Keratinocyte (primary cell): ENCODE data around the gene WBP4. TPM values are rescaled to one million over a fixed set of nuclear protein-coding genes. Genes with fewer than 3 reads are reported as not detected.

Experiments
- DNase-seq: peaks from one replicate; pipeline ENCODE4 v3.0.0-alpha.2; 2011; ENCODE audit warnings: low read depth, missing footprints, low spot score
- FAIRE-seq: peaks from 2 replicates; lab custom pipeline; 2011; peaks lifted over from hg19 to GRCh38; lab: Jason Lieb, UNC
- H2AFZ ChIP-seq: 2 replicates; pipeline ENCODE4 v1.6.0; 2012; ENCODE audit warnings: low read length, control low read depth, inconsistent platforms; ENCODE audit not compliant: control insufficient read depth
- H3K27ac ChIP-seq: 2 replicates; pipeline ENCODE4 v1.5.1; 2011; ENCODE audit warnings: low read length; ENCODE audit not compliant: control insufficient read depth, insufficient read depth
- H3K27me3 ChIP-seq: 3 replicates; pipeline ENCODE4 v1.6.0; 2011; ENCODE audit warnings: low read length; ENCODE audit not compliant: control insufficient read depth, insufficient read depth; ENCODE audit errors: extremely low read depth
- H3K36me3 ChIP-seq, 2 experiments: 2 replicates in 1 of 2; 3 replicates in 1 of 2; pipeline ENCODE4 v1.5.1; 2011; ENCODE audit warnings: low read length in 2 of 2, mild to moderate bottlenecking in 1 of 2; ENCODE audit not compliant: control insufficient read depth in 2 of 2, insufficient read depth in 2 of 2; ENCODE audit errors: extremely low read depth in 1 of 2
- H3K4me1 ChIP-seq: 3 replicates; pipeline ENCODE4 v1.5.1; 2011; ENCODE audit warnings: low read length; ENCODE audit not compliant: control insufficient read depth, insufficient read depth; ENCODE audit errors: extremely low read depth
- H3K4me2 ChIP-seq: 3 replicates; pipeline ENCODE4 v1.6.0; 2011; ENCODE audit warnings: low read depth, low read length; ENCODE audit not compliant: control insufficient read depth, insufficient read depth; ENCODE audit errors: extremely low read depth
- H3K4me3 ChIP-seq, 3 experiments: fragments of 200-600 bp in 1 of 3; sonication (generic) in 1 of 3; 2 replicates in 2 of 3; 3 replicates in 1 of 3; pipeline ENCODE4 v1.5.1; 2011 to 2016; ENCODE audit warnings: low read length in 3 of 3, mild to moderate bottlenecking in 3 of 3, control low read depth in 2 of 3, inconsistent platforms in 1 of 3, low read depth in 1 of 3, mixed read lengths in 1 of 3, mixed run types in 1 of 3, moderate library complexity in 1 of 3; ENCODE audit not compliant: control insufficient read depth in 2 of 3, insufficient read depth in 2 of 3; ENCODE audit errors: extremely low read depth in 1 of 3
- H3K79me2 ChIP-seq: 2 replicates; pipeline ENCODE4 v1.6.0; 2012; ENCODE audit warnings: low read length; ENCODE audit not compliant: control insufficient read depth, insufficient read depth
- H3K9ac ChIP-seq: 3 replicates; pipeline ENCODE4 v1.6.0; 2011; ENCODE audit warnings: low read length; ENCODE audit not compliant: control insufficient read depth, insufficient read depth; ENCODE audit errors: extremely low read depth
- H3K9me1 ChIP-seq: 3 replicates; pipeline ENCODE4 v1.6.0; 2011; ENCODE audit warnings: low read length; ENCODE audit not compliant: control insufficient read depth, insufficient read depth; ENCODE audit errors: extremely low read depth
- H3K9me3 ChIP-seq: 2 replicates; pipeline ENCODE4 v1.5.1; 2012; ENCODE audit warnings: low read depth, low read length; ENCODE audit not compliant: control insufficient read depth
- H4K20me1 ChIP-seq: 3 replicates; pipeline ENCODE4 v1.6.0; 2011; ENCODE audit warnings: low read length; ENCODE audit not compliant: control insufficient read depth, insufficient read depth; ENCODE audit errors: extremely low read depth
- CTCF ChIP-seq, 3 experiments: IDR thresholded peaks in 1 of 3; conservative IDR thresholded peaks in 1 of 3; optimal IDR thresholded peaks in 1 of 3; 2 replicates in 2 of 3; 3 replicates in 1 of 3; pipeline versions ENCODE3 to v1.5.1; 2011; ENCODE audit warnings: low read length in 3 of 3, mild to moderate bottlenecking in 3 of 3, moderate library complexity in 2 of 3, control low read depth in 1 of 3, inconsistent platforms in 1 of 3; ENCODE audit not compliant: insufficient read depth in 2 of 3; ENCODE audit errors: extremely low read depth in 1 of 3
- EZH2 ChIP-seq: IDR thresholded peaks from one replicate; pipeline ENCODE4 v1.6.1; 2012; ENCODE audit warnings: inconsistent platforms, mild to moderate bottlenecking, low read length, moderate library complexity
- dilution Hi-C: fragments of 300-500 bp; cut with MboI; formaldehyde crosslinking; loops from one replicate; pipeline ENCODE4 v1.7.0; 2020; ENCODE audit warnings: low sequenced_read_pairs; ENCODE audit not compliant: extremely low pct_ligation_motif_present
- polyA plus RNA-seq, 5 experiments: library from polyadenylated mRNA; depleted of rRNA in 3 of 5; stranded (reverse) in 3 of 5; stranded (forward) in 1 of 5; unstranded in 1 of 5; fragments of >200 nt; gene quantifications; 1 replicate in 1 of 5; 2 replicates in 3 of 5; 3 replicates in 1 of 5; pipeline versions ENCODE4 v1.2.1 to v1.2.3, GENCODE V29; 2011 to 2012; ENCODE audit warnings: missing spikeins in 2 of 5, low read depth in 1 of 5, low replicate concordance in 1 of 5

The WBP4 gene
- polyA plus RNA-seq, 1 donor (not counting 4 experiments of a cell fraction or from before 2014, with no cell fraction given): 13.5 TPM

DNA sequence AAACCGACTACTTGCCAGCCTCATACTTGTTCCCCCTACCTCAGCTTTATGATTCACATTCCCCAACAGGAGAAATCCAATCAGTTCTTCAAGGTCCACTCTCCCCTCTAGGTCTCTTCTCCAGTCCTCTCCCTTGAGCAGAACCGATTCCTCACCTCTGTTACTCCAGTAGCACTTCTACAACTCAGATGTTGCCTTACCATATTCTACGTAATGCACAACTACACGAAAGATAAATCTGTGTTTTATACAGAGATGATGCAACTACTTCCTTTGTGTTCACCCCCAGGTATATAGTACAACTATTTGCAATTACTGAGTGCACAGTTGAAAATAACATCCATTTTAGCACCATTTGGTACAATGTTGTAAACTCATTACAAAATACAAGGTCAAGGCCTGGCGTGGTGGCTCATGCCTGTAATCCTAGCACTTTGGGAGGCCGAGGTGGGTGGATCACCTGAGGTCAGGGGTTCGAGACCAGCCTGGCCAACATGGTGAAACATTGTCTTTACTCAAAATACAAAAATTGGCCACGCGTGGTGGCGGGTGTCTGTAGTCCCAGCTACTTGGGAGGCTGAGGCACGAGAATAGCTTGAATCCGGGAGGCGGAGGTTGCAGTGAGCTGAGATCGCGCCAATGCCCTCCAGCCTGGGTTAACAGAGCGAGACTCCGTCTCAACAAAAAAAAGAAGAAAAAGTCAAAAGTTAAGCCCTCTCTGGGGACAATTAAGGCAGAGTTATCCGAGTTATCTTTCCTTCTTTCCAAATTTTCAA is 2.8 kb upstream of the WBP4 start:
- H3K9ac ChIP-seq: peak overlapping the region; percentile 99
- no peak for DNase-seq
- no peaks in the 10 kb centered on the region for H3K27me3 ChIP-seq
- peak overlapping the region; percentile 22 for H2AFZ ChIP-seq
- no peaks in the 10 kb centered on the region for H3K36me3 ChIP-seq
- H4K20me1 ChIP-seq: no peaks in the 10 kb centered on the region
- dilution Hi-C loops: no loop called here
- peaks cover 23% of the 10 kb centered on the region for H3K4me1 ChIP-seq
- H3K79me2 ChIP-seq: peaks cover 78% of the 10 kb centered on the region
- no peak for FAIRE-seq
- peak overlapping the region; percentile 89 to 91 (median 90) for H3K4me3 ChIP-seq
- H3K9me3 ChIP-seq: no peaks in the 10 kb centered on the region
- H3K27ac ChIP-seq: peak overlapping the region; percentile 99
- no peaks in the 10 kb centered on the region for H3K9me1 ChIP-seq
- TF ChIP-seq CTCF (optimal IDR thresholded peaks at IDR 0.05 in 1 of 3, IDR thresholded peaks at IDR 0.05 in 1 of 3, conservative IDR thresholded peaks at IDR 0.05 in 1 of 3; ENCODE audit: extremely low read depth in 1 of 3, insufficient read depth in 2 of 3, low read length in 3 of 3) (no peak), EZH2 (no peak)
- H3K4me2 ChIP-seq: peak overlapping the region; percentile 98

DNA sequence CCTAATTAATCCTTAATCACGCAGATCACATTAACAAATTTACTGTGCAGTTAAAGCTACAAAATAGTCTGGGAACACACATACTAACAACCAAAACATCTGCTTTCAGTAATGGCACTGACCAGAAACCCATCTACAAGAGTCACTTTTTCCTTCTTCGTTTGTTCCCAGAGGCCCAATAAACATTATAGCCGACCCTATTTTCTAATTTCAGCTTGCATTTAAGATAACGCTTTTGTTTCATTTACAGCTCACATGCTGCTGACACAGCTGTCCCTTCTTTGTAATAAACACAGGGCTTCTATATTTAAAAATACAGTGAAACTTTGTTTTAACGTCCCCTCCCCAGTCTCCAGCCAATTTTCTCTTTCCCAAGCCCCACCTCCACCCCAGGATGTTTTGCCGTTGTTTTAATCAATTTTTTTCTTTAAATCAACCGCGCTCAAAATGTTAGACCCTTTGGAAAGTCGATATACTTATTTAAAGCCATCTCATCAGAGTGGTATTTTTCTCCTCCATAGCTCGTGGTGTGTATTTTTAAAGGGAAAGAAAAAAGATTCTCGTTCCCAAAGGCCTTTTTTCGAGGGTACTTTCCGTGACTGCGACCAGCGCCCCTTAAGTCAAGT is 1.7 kb upstream of the WBP4 start:
- FAIRE-seq (no peak), DNase-seq (no peak)
- Histone ChIP-seq H3K9me1 (no peaks in the 10 kb centered on the region), H3K36me3 (peaks cover 0 to 4% of the 10 kb centered on the region in 2 experiments), H2AFZ (peak overlapping the region; percentile 74), H3K27ac (peak overlapping the region; percentile 99), H3K9ac (peak overlapping the region; percentile 99), H4K20me1 (no peaks in the 10 kb centered on the region), H3K9me3 (no peaks in the 10 kb centered on the region), H3K4me3 (peak overlapping the region; percentile 89 to 91 (median 90)), H3K79me2 (peaks cover 75% of the 10 kb centered on the region), H3K27me3 (no peaks in the 10 kb centered on the region), H3K4me1 (peaks cover 22% of the 10 kb centered on the region), H3K4me2 (peak overlapping the region; percentile 98)
- dilution Hi-C loops: no loop called here
- no peak for TF ChIP-seq EZH2
- no peak for TF ChIP-seq CTCF (optimal IDR thresholded peaks at IDR 0.05 in 1 of 3, IDR thresholded peaks at IDR 0.05 in 1 of 3, conservative IDR thresholded peaks at IDR 0.05 in 1 of 3; ENCODE audit: extremely low read depth in 1 of 3, insufficient read depth in 2 of 3, low read length in 3 of 3)
